G401.6 (cell line): ENCODE measurements around the gene TUBA1B.
"Not testable (repeated sequence)": the region's sequence is repeated elsewhere in the genome, so short reads cannot be mapped to it uniquely, and the experiment has no call there.

Experiments used
- FAIRE-seq: peaks from 2 replicates; lab custom pipeline; 2012; peaks lifted over from hg19 to GRCh38; lab: Jason Lieb, UNC

Gene TUBA1B

GRCh38 chr12:49131051-49131893 is at the start of gene TUBA1B:
Gene TUBA1B (minus strand): TSS chr12:49131395. CDS start chr12:49131300, 95 bp downstream.
- no peak for FAIRE-seq

- no peak for FAIRE-seq
These were observed 43.0 kb upstream of the TUBA1B start for GRCh38 chr12:49174218-49174617.

- no peak for FAIRE-seq
These were observed 39.7 kb upstream of the TUBA1B start for GRCh38 chr12:49170924-49171323.

GRCh38 chr12:49165114-49165513 is 33.9 kb upstream of the TUBA1B start:
- no peak for FAIRE-seq

- not testable (repeated sequence) for FAIRE-seq
These were observed 30.7 kb upstream of the TUBA1B start for GRCh38 chr12:49161901-49162300.

GRCh38 chr12:49161092-49161795 is 30.0 kb upstream of the TUBA1B start:
- FAIRE-seq, result no peak

GRCh38 chr12:49160399-49160798 is 29.2 kb upstream of the TUBA1B start:
- no peak for FAIRE-seq

- FAIRE-seq, result no peak
These were observed 23.0 kb upstream of the TUBA1B start for GRCh38 chr12:49154221-49154620.

- FAIRE-seq, result no peak
These were observed 16.2 kb upstream of the TUBA1B start for GRCh38 chr12:49147384-49147783.

GRCh38 chr12:49146406-49146805 is 15.2 kb upstream of the TUBA1B start:
- no peak for FAIRE-seq

- no peak for FAIRE-seq
These were observed 13.2 kb upstream of the TUBA1B start for GRCh38 chr12:49144384-49144783.

GRCh38 chr12:49138999-49139398 is 7.8 kb upstream of the TUBA1B start:
- no peak for FAIRE-seq

GRCh38 chr12:49138587-49138986 is 7.4 kb upstream of the TUBA1B start:
- FAIRE-seq, result no peak

- FAIRE-seq, result no peak
These were observed 6.3 kb upstream of the TUBA1B start for GRCh38 chr12:49137476-49137875.

GRCh38 chr12:49136997-49137396 is 5.8 kb upstream of the TUBA1B start:
- not testable (repeated sequence) for FAIRE-seq

GRCh38 chr12:49133590-49133989 is 2.4 kb upstream of the TUBA1B start:
- no peak for FAIRE-seq

- FAIRE-seq, result no peak
These were observed 1.8 kb upstream of the TUBA1B start for GRCh38 chr12:49133014-49133413.

GRCh38 chr12:49131894-49132461 is 783 bp upstream of the TUBA1B start:
- no peak for FAIRE-seq

GRCh38 chr12:49130151-49131050 is 794 bp downstream of the TUBA1B start:
- FAIRE-seq, result no peak

GRCh38 chr12:49129332-49130150 is 1.7 kb downstream of the TUBA1B start:
- FAIRE-seq, result no peak

GRCh38 chr12:49127971-49128370 is 3.2 kb downstream of the TUBA1B start:
- not testable (repeated sequence) for FAIRE-seq
